HEK293 (cell line): ENCODE results near the gene RPL15.

Source experiments
- CTCF ChIP-seq: fragments of 450-650 bp; formaldehyde crosslinking; IDR thresholded peaks from 2 replicates; pipeline ENCODE4 v1.5.1; 2016; ENCODE audit warnings: missing biosample characterization, missing genetic modification characterization
- MYNN ChIP-seq: fragments of 450-650 bp; formaldehyde crosslinking; IDR thresholded peaks from 2 replicates; pipeline ENCODE4 v1.5.1; 2016; ENCODE audit warnings: missing biosample characterization, missing genetic modification characterization, borderline replicate concordance
- PRDM10 ChIP-seq: fragments of 450-650 bp; formaldehyde crosslinking; IDR thresholded peaks from 2 replicates; pipeline ENCODE4 v1.5.1; 2016; ENCODE audit warnings: missing biosample characterization, missing genetic modification characterization
- REPIN1 ChIP-seq: fragments of 450-650 bp; formaldehyde crosslinking; IDR thresholded peaks from 2 replicates; pipeline ENCODE4 v1.5.1; 2017; ENCODE audit warnings: missing biosample characterization, missing genetic modification characterization, low read depth
- REST ChIP-seq: fragments of 450-650 bp; formaldehyde crosslinking; IDR thresholded peaks from 2 replicates; pipeline ENCODE4 v1.5.1; 2016; ENCODE audit warnings: missing biosample characterization, missing genetic modification characterization
- ZBTB6 ChIP-seq: fragments of 450-650 bp; formaldehyde crosslinking; IDR thresholded peaks from 2 replicates; pipeline ENCODE4 v1.5.1; 2017; ENCODE audit warnings: missing biosample characterization, missing genetic modification characterization
- ZNF274 ChIP-seq, 2 experiments: fragments of 200-500 bp in 1 of 2; fragments of 450-650 bp in 1 of 2; sonication (Bioruptor generic) in 1 of 2; formaldehyde crosslinking in 1 of 2; IDR thresholded peaks; 2 replicates each; pipeline versions ENCODE4 v1.5.1 to v1.6.1; 2014 to 2016; ENCODE audit warnings: borderline replicate concordance in 1 of 2, inconsistent platforms in 1 of 2, low read length in 1 of 2, missing biosample characterization in 1 of 2, missing genetic modification characterization in 1 of 2
- ZNF341 ChIP-seq: fragments of 450-650 bp; formaldehyde crosslinking; IDR thresholded peaks from 2 replicates; pipeline ENCODE4; 2016; ENCODE audit warnings: low read depth, missing biosample characterization, missing genetic modification characterization

DNA sequence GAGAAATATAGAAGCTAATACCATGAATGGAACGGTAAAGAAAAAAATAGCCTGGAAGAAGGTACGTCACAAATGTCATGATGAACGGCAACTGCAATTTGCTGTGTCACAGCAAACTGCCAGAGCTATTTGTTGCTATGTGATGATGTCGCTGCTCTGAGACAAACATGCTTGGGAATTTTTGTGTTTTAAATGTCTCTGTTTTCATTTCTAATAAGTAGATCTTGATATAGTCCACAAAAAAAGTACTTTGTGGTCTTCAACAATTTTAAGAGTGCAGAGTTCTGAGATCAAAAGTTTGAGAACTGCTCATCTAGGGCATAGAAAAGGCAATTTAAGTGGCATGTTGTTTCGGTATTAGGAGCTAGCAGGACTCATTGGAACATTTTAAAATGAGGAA is 23.8 kb downstream of the RPL15 start:
- no peak for TF ChIP-seq REST
- no peak for TF ChIP-seq CTCF (tag by site-specific recombination)
- TF ChIP-seq ZNF274 (IDR thresholded peaks at IDR 0.05; ENCODE audit: low read length) = no peak
- no peak for TF ChIP-seq ZNF274 (tag by site-specific recombination; IDR thresholded peaks at IDR 0.05; ENCODE audit: borderline replicate concordance)
- no peak for TF ChIP-seq ZBTB6 (tag by site-specific recombination)
- TF ChIP-seq ZNF341 = no peak
- TF ChIP-seq MYNN (tag by site-specific recombination) = no peak
- no peak for TF ChIP-seq REPIN1 (tag by site-specific recombination)
- TF ChIP-seq PRDM10 (tag by site-specific recombination) = no peak
